Sigmoid colon (tissue), 7 donors: ENCODE measurements around the gene GABRD. TPM values are rescaled to one million over a fixed set of nuclear protein-coding genes. Genes with fewer than 3 reads are reported as not detected.

ENCODE experiments used
- DNase-seq: peaks from one replicate; pipeline ENCODE4 v3.0.0-alpha.2; 2019
- H3K27ac ChIP-seq, 4 donors: fragments of 200-600 bp; sonication (generic); one replicate each; pipeline ENCODE4 v1.5.1; 2016 to 2019; ENCODE audit warnings: mild to moderate bottlenecking in 1 of 4
- H3K27me3 ChIP-seq, 3 donors: fragments of 200-600 bp; sonication (generic); one replicate each; pipeline ENCODE4 v1.5.1; 2019; ENCODE audit warnings: mild to moderate bottlenecking in 1 of 3
- H3K36me3 ChIP-seq, 4 donors: fragments of 200-600 bp; sonication (generic); one replicate each; pipeline ENCODE4 v1.5.1; 2016 to 2019
- H3K4me1 ChIP-seq, 4 donors: fragments of 200-600 bp; sonication (generic); one replicate each; pipeline ENCODE4 v1.5.1; 2017 to 2019
- H3K4me3 ChIP-seq, 4 donors: fragments of 200-600 bp; sonication (generic); one replicate each; pipeline ENCODE4 v1.5.1; 2017 to 2019; ENCODE audit warnings: mild to moderate bottlenecking in 2 of 4, moderate library complexity in 1 of 4
- H3K9me3 ChIP-seq, 4 donors: fragments of 200-600 bp in 3 of 4; sonication (generic) in 3 of 4; one replicate each; pipeline versions ENCODE4 v1.5.1 to v1.6.1; 2013 to 2019
- EP300 ChIP-seq, 4 donors: sonication (generic); formaldehyde crosslinking; IDR thresholded peaks; one replicate each; pipeline ENCODE4 v1.6.1; 2017; ENCODE audit warnings: antibody characterized with exemption in 4 of 4
- POLR2A ChIP-seq, 2 donors: fragments of 450-650 bp; IDR thresholded peaks; one replicate each; pipeline ENCODE4 v1.6.1; 2016; ENCODE audit warnings: antibody characterized with exemption in 2 of 2, mild to moderate bottlenecking in 2 of 2, moderate library complexity in 2 of 2
- POLR2AphosphoS5 ChIP-seq, 4 donors: sonication (generic); formaldehyde crosslinking; IDR thresholded peaks; one replicate each; pipeline ENCODE4 v1.6.1; 2017; ENCODE audit warnings: antibody characterized with exemption in 4 of 4
- WGBS, 2 donors: extraction: QIAGEN DNeasy Blood & Tissue Kit; methylation state at CpG; one replicate each; pipeline ENCODE4 v1.1.7; 2013; 5-methylcytosine and 5-hydroxymethylcytosine counted together
- intact Hi-C: fragments of 100-400 bp; cut with DNase I; formaldehyde crosslinking; loops from one replicate; pipeline ENCODE4 v1.15.1; 2023
- polyA plus RNA-seq, 3 donors: library from polyadenylated mRNA; stranded (reverse); fragments of 200-250 nt; gene quantifications; one replicate each; pipeline ENCODE4 v1.2.3, GENCODE V29; 2013
- total RNA-seq, 4 donors: library from RNA; depleted of rRNA; stranded (reverse); fragments of >200 nt; gene quantifications; one replicate each; pipeline ENCODE4 v1.1.0, GENCODE V29; 2016
- TF ChIP-seq, protein P1 (sequence below), 4 experiments: fragments of 450-650 bp in 3 of 4; fragments of 200-600 bp in 1 of 4; IDR thresholded peaks; one replicate each; pipeline ENCODE4 v1.5.1; 2016 to 2019; ENCODE audit warnings: antibody characterized with exemption in 4 of 4, mild to moderate bottlenecking in 3 of 4, moderate library complexity in 2 of 4
- donor health status: healthy with polysubstance abuse.
- donor health status: Bipolar disorder and iron deficiency.
- donor health status: healthy.

The GABRD gene
- total and polyA plus RNA-seq, 7 donors, result 0.51 TPM; not detected in 6

DNA sequence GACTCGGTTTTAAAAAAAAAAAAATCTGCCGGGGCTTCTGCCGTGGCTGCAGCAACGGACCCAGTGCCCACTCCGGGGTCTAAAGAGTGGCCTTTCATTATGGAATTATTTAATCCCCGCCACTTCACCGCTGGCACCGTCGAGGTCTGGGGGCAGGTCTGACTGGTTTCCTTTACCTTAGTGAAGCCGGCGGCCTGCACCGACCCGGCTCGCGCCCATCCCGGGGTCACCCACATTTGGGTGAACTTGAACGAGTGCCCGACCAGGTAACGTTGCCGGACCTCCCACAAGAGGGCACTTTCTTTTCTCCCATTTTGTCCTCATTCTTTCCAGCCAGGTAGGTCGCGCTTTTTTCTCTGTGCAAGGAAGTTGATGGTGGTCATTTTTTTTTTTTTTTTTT, 35.4 kb downstream of the GABRD start:
- Histone ChIP-seq H3K27me3 (peaks cover 15 to 27% (median 21%) of the 10 kb centered on the region in 3 donors), H3K36me3 (no peaks in the 10 kb centered on the region), H3K4me1 (peaks cover 0 to 17% (median 9%) of the 10 kb centered on the region in 4 donors), H3K9me3 (no peaks in the 10 kb centered on the region), H3K4me3 (no peak overlapping the region), H3K27ac (no peak overlapping the region)
- no peak for TF ChIP-seq POLR2A (IDR thresholded peaks at IDR 0.05)
- no peak for TF ChIP-seq POLR2AphosphoS5 (IDR thresholded peaks at IDR 0.05)
- TF ChIP-seq, protein P1, sequence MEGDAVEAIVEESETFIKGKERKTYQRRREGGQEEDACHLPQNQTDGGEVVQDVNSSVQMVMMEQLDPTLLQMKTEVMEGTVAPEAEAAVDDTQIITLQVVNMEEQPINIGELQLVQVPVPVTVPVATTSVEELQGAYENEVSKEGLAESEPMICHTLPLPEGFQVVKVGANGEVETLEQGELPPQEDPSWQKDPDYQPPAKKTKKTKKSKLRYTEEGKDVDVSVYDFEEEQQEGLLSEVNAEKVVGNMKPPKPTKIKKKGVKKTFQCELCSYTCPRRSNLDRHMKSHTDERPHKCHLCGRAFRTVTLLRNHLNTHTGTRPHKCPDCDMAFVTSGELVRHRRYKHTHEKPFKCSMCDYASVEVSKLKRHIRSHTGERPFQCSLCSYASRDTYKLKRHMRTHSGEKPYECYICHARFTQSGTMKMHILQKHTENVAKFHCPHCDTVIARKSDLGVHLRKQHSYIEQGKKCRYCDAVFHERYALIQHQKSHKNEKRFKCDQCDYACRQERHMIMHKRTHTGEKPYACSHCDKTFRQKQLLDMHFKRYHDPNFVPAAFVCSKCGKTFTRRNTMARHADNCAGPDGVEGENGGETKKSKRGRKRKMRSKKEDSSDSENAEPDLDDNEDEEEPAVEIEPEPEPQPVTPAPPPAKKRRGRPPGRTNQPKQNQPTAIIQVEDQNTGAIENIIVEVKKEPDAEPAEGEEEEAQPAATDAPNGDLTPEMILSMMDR (IDR thresholded peaks at IDR 0.05), result no peak
- no peak for DNase-seq
- intact Hi-C loops, result no loop called here
- 90% methylated on average over 22 of the region's 22 CpGs for WGBS, 2 donors

DNA sequence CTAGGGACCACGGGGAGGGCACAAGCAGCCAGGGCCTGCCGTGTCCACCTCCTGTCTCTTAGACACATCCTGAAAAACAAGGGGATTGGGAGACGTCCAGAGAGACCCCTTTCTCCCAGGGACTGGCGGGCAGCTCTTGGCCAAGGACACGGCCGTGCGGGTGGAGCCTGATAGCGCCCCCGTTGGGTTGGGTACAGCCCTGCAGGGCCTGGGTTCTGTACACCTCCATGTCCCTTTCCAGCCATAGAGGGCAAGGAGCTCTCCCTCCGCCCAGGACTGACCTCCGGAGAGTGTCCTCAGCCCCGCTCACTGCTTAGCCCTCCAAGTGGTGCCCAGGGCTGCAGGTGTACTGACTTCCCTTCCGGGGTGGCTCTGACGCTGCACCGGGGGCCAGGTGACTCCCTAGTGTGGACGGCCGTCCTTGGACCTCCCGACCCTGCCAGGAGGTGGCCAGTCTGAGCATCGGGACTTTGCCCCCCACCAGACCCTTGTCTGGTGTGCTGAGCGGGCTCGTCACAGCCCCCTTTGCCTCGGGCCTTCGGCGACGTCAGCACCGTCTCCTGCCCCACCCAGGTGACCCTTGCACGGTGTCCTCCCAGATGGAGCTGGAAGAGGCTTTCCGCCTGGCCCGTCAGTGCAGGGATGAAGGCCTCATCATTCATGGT, 36.9 kb downstream of the GABRD start:
- H3K36me3 ChIP-seq, result no peaks in the 10 kb centered on the region
- H3K9me3 ChIP-seq, result no peaks in the 10 kb centered on the region
- 93 to 94% methylated on average over 29 of the region's 29 CpGs for WGBS, 2 donors
- H3K4me1 ChIP-seq, result peaks cover 0 to 2% (median under 1%) of the 10 kb centered on the region in 4 donors
- no peak overlapping the region for H3K4me3 ChIP-seq
- H3K27me3 ChIP-seq, result peaks cover 5 to 12% (median 6%) of the 10 kb centered on the region in 3 donors
- DNase-seq, result no peak
- intact Hi-C loops, result no loop called here
- no peak overlapping the region for H3K27ac ChIP-seq
- TF ChIP-seq POLR2A (IDR thresholded peaks at IDR 0.05) (no peak), POLR2AphosphoS5 (IDR thresholded peaks at IDR 0.05) (no peak), EP300 (IDR thresholded peaks at IDR 0.05) (no peak)
- TF ChIP-seq, protein P1 (IDR thresholded peaks at IDR 0.05), result no peak

DNA sequence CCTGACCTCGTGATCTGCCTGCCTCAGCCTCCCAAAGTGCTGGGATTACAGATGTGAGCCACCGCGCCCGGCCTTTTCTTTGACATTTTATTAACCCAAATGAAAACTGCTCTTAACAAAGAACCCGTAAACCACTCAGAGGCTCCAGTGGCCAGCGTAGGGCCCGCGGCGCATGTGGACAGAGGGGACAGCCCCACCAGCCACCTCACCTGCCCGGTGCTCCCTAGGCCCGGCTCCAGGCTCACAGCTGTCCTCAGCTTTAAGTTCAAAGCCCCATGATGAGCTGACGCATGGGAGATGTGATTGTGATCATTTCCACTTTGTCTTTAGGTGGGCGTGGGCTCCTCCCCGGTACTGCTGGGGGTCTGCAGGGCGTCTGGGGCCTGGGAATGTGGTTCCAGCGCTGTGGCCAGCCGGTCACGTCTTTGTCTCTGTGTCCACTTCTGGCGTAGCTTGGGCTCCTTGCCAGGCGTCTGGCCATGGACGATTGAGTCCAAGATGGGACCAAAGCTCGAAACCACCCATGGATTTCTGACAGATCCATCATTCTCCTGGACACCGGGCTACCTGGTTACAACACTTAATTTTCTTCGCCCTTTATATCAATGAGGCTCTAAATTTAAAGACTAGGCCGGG, 37.9 kb downstream of the GABRD start:
- TF ChIP-seq EP300 (IDR thresholded peaks at IDR 0.05), result no peak
- no peak for TF ChIP-seq POLR2A (IDR thresholded peaks at IDR 0.05)
- TF ChIP-seq POLR2AphosphoS5 (IDR thresholded peaks at IDR 0.05), result no peak
- TF ChIP-seq, protein P1 (IDR thresholded peaks at IDR 0.05), result no peak
- WGBS, 2 donors, result 95 to 96% methylated on average over 25 of the region's 25 CpGs
- no peak overlapping the region for H3K27ac ChIP-seq
- no peaks in the 10 kb centered on the region for H3K4me1 ChIP-seq
- intact Hi-C loops, result no loop called here
- peaks cover 0 to 11% (median 9%) of the 10 kb centered on the region in 3 donors for H3K27me3 ChIP-seq
- H3K9me3 ChIP-seq, result no peaks in the 10 kb centered on the region
- DNase-seq, result no peak
- H3K4me3 ChIP-seq, result no peak overlapping the region
- no peaks in the 10 kb centered on the region for H3K36me3 ChIP-seq

DNA sequence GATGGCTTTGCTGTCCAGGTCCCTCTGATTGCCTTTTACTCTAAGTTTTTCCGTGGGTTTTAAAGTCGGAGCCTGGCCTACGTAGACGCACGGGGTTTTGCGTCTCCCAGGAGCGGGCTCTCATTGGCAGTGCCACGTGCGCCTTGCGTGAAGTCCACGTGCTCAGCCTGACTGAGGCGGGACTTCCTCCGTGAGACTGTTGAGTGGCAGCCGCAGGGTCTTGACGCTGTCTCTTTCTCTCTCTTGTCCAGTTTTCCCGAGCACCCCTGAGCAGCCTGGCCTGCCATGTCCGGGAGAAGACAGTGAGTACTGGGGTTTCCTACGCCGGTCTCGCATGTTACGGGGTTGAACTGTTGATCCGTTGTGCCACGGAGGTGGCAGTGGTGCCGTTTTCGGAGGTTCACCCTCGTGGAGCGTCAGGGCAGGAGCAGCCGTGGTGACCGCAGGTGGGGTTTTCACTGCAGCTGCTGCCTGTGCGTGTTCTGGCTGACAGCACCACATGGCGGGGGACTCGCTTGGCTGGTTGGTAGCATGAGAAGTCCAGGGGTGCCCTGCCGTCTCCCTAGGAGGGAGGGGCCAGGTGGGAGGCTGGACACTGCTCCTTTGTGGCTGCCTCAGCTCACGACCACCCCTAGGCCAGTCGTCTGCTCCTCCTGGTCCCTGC, 40.3 kb downstream of the GABRD start:
- peaks cover 0 to 18% (median 11%) of the 10 kb centered on the region in 3 donors for H3K27me3 ChIP-seq
- TF ChIP-seq POLR2AphosphoS5 (IDR thresholded peaks at IDR 0.05) (no peak), POLR2A (IDR thresholded peaks at IDR 0.05) (no peak), EP300 (IDR thresholded peaks at IDR 0.05) (no peak)
- TF ChIP-seq, protein P1 (IDR thresholded peaks at IDR 0.05), result no peak
- 91 to 95% methylated on average over 35 of the region's 35 CpGs for WGBS, 2 donors
- no peak overlapping the region for H3K4me3 ChIP-seq
- DNase-seq, result no peak
- H3K9me3 ChIP-seq, result peaks cover under 1 to 3% (median 2%) of the 10 kb centered on the region in 4 donors
- H3K4me1 ChIP-seq, result no peaks in the 10 kb centered on the region
- intact Hi-C loops, result no loop called here
- H3K27ac ChIP-seq, result no peak overlapping the region
- no peaks in the 10 kb centered on the region for H3K36me3 ChIP-seq
